Epithelial cell of proximal tubule (primary cell): ENCODE measurements around the gene TMEM185B. TPM values are rescaled to one million over a fixed set of nuclear protein-coding genes. Genes with fewer than 3 reads are reported as not detected.
"Not testable (repeated sequence)": the region's sequence is repeated elsewhere in the genome, so short reads cannot be mapped to it uniquely, and the experiment has no call there.

Experiments
- DNase-seq: peaks from one replicate; pipeline ENCODE4 v3.0.0-alpha.2; 2011; ENCODE audit warnings: low read depth
- H3K4me3 ChIP-seq: 2 replicates; pipeline ENCODE4 v1.5.1; 2011; ENCODE audit warnings: low read depth, mild to moderate bottlenecking, low read length
- CTCF ChIP-seq: conservative IDR thresholded peaks from 2 replicates; pipeline ENCODE4 v1.5.1; 2012; ENCODE audit warnings: low read depth, mild to moderate bottlenecking, low read length
- total RNA-seq: library from RNA; depleted of rRNA; stranded (reverse); fragments of >200 nt; gene quantifications from 2 replicates; pipeline ENCODE4 v1.2.3, GENCODE V29; 2015

Gene TMEM185B
- total RNA-seq, 1 donor from 2014 or later, result 32.6 TPM

DNA sequence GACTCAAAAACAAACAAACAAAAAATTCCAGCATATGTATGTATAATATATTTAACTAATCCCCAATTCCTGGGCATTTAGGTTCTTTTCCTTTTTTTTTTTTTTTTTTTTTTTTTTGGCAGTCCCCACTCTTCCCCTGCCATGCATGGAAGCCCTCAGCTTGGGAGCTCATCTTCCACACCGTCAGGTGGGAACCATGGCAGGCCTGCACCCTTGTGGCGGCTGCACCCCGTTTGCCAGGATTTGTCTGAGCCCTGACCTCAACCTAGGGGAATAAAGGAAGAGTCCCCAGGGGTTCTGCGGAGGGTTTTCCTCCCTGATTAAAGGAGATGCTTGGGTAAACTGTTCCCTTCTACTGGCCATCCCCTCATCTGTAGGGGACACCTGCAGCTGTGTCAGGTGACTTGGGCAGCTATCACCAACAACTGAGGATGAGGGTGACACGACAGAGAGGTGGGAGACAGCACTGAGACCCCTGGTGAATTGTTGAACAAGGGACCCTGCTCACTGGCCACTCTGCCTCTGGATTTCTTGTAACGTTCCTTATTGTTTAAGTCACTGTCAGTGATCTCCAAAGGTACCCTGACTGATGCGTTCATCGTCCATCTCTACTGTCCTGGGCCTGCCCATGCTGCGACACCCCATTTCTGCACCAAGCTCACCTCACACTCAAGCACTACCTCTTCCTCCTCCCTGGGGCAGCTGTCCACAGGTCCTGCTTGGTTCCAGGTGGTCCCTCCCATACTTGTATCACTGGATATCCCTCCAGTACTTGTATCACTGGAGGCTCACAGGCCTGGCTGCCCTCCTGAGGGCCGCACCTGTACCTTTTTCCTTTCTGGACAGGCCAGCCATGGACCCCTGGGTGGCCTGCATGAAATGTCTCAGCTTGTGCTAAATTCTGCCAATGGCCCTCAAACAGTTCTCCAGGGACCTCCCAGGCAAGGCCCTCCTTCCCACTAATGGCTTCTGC lies 14.5 kb downstream of the TMEM185B start:
- no peak for DNase-seq
- TF ChIP-seq CTCF, result no peak
- no peak overlapping the region for H3K4me3 ChIP-seq

DNA sequence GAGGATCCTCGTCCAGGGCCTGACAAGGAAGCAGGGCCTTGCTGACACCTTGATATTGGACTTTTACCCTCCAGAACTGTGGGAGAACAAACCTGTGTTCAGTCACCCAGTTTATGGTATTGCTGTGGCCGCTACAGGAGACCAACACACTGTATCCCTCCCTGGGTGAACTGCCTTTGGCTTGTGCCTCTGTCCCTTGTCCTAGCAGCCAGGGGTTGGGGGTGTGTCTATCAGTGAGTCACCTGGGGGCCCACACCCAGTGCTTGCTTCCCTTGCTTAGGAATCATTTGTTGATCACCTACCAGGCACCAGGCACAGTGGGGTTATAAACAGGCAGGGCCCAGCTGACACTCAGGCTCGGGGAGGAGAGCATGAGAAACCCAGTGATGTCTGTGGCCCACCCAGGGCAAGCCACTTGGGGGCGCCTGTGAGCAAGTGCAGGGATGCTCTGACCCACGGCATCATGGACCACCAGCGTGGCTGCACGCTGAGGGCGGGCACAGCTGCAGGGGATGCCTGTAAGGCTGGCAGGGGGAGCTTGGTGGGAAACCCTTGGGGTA lies 17.1 kb downstream of the TMEM185B start:
- no peak for DNase-seq
- peak; percentile 46 for TF ChIP-seq CTCF
- H3K4me3 ChIP-seq, result no peak overlapping the region

DNA sequence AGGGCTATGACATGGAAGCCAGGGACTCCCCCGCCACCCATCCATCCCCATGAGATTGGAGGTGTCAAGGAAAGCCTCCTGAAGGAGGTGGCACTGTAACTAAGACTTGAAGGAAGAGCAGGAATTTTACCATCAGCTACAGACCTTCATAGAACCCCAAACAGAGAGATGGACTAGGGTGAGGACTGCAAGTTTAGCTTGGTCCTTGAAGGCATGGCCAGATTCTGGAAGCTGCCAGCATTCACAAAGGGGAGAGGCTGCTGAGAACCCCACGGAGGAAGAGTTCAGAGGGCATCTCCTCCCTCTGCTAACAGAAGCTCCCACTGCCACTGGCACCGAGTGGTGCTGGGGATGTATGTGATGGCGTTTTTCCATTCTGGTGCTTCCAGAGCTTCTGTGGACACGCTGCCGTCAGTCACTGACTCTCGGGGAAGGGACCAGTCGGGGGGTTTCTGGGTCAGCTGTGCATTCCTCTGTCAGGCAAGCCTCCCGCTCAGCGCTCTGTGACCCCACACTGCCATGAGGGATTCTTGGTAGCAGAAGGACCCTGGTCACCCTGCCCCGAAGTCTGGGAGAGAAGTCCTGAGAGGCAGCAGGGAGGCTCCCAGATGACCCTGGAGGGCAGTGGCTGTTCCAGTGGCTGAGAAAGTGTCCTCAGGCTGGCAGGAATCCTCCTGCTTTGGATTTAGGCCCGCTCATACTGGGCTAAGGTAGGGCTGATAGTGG lies 18.1 kb downstream of the TMEM185B start:
- no peak overlapping the region for H3K4me3 ChIP-seq
- no peak for TF ChIP-seq CTCF
- DNase-seq, result no peak

GRCh38 chr2:120204417-120204816 lies 18.8 kb downstream of the TMEM185B start:
- no peak for TF ChIP-seq CTCF
- H3K4me3 ChIP-seq, result no peak overlapping the region
- no peak for DNase-seq

GRCh38 chr2:120204022-120204405 lies 19.2 kb downstream of the TMEM185B start:
- TF ChIP-seq CTCF, result no peak
- DNase-seq, result no peak

DNA sequence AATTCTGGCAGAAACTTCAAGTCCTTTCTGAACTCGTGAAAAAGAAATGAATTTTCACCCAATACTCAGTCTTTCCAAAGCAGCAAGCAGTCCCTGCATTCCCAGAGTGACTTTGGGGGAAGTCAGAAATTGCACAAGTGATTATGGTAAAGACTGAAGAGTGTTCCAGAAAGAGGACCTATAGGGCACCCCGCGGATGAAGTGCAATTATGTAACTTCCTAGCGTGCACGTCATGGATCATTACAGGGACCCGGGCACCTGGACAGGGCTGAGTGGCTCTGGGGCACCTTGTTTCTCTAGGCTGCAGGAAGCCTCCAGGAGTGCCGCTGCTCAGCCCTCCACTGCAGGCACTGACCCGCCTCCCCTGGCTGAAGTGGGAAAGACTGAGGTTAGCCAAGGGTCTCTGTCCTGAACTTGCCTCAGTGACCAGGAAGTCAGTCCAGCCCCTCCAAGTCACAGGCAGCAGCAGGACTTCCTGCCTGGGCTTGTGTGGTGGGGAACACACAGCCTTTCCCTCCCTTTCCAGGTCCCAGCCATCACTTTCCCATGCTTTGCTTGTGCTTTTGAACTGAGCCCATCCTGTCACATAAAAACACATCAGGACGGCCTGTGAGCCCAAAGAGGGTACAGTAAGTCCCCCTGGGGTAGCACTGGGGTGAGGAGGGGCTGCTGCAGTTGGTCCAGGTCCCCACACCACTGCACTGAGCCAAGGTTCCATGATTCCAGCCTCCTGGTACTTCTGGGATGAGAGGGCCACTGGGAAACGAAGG lies 19.8 kb downstream of the TMEM185B start:
- TF ChIP-seq CTCF, result no peak
- DNase-seq, result no peak
- H3K4me3 ChIP-seq, result no peak overlapping the region

More at GRCh38 chr2:120204022-120204405, 19.2 kb downstream of the TMEM185B start:
- H3K4me3 ChIP-seq, result no peak overlapping the region

- DNase-seq, H3K4me3 ChIP-seq: not testable (repeated sequence)
Observed at GRCh38 chr2:120199817-120200459, 23.3 kb downstream of the TMEM185B start.
